K562 (cell line): ENCODE results near the gene C22orf39. TPM values are rescaled to one million over a fixed set of nuclear protein-coding genes. Genes with fewer than 3 reads are reported as not detected.

ENCODE experiments used
- GTF2F1 ChIP-seq: IDR thresholded peaks from 2 replicates; pipeline ENCODE4 v1.6.1; 2011; ENCODE audit warnings: low read depth, low read length, improper control_type of control experiment
- IRF2 ChIP-seq: sonication (generic); formaldehyde crosslinking; IDR thresholded peaks from 2 replicates; pipeline ENCODE4 v1.8.1; 2022; ENCODE audit warnings: mild to moderate bottlenecking, missing genetic modification reagents
- KDM4B ChIP-seq, 2 experiments: fragments of 450-650 bp in 1 of 2; sonication (generic) in 1 of 2; IDR thresholded peaks; 2 replicates each; pipeline ENCODE4 v1.6.1; 2016 to 2017; ENCODE audit warnings: borderline replicate concordance in 2 of 2, antibody characterized with exemption in 1 of 2, low read depth in 1 of 2, mild to moderate bottlenecking in 1 of 2
- KLF16 ChIP-seq: IDR thresholded peaks from 2 replicates; pipeline ENCODE4 v1.6.1; 2016; ENCODE audit warnings: antibody characterized with exemption
- NCOA4 ChIP-seq: fragments of 450-650 bp; IDR thresholded peaks from 2 replicates; pipeline ENCODE4 v1.6.1; 2018; ENCODE audit warnings: mild to moderate bottlenecking; ENCODE audit not compliant: partially characterized antibody
- PHF8 ChIP-seq: fragments of 200-600 bp; sonication (generic); IDR thresholded peaks from 2 replicates; pipeline ENCODE4 v1.6.1; 2012; ENCODE audit warnings: mixed run types, mild to moderate bottlenecking, inconsistent platforms, low read length, moderate library complexity, borderline replicate concordance
- TEAD1 ChIP-seq, 2 experiments: fragments of 450-650 bp in 1 of 2; sonication (generic) in 1 of 2; formaldehyde crosslinking; IDR thresholded peaks; 2 replicates each; pipeline versions ENCODE4 v1.4.0 to v1.8.0; 2020 to 2022; ENCODE audit warnings: mild to moderate bottlenecking in 2 of 2, missing genetic modification reagents in 1 of 2
- USF1 ChIP-seq: sonication (generic); formaldehyde crosslinking; IDR thresholded peaks from 2 replicates; pipeline ENCODE4 v1.9.0; 2022; ENCODE audit warnings: mild to moderate bottlenecking, missing genetic modification reagents
- ZBED1 ChIP-seq: IDR thresholded peaks from 2 replicates; pipeline ENCODE4 v1.6.1; 2014
- ZNF609 ChIP-seq: sonication (generic); formaldehyde crosslinking; IDR thresholded peaks from 2 replicates; pipeline ENCODE4 v1.8.1; 2023; ENCODE audit warnings: missing genetic modification reagents, mild to moderate bottlenecking, borderline replicate concordance
- polyA plus RNA-seq, 8 experiments: library from polyadenylated mRNA; depleted of rRNA in 4 of 8; stranded (reverse) in 5 of 8; unstranded in 3 of 8; fragments of >200 nt; fragmentation: Nextera tagmentation in 2 of 8; fragmentation: Illumina TruSeq in 1 of 8; extraction: Ambion mirVana in 2 of 8; extraction: Trizol in 1 of 8; gene quantifications; 2 replicates each; pipeline versions ENCODE4 v1.2.1 to v1.2.3, GENCODE V29; 2011 to 2014; ENCODE audit warnings: inconsistent platforms in 1 of 8, missing spikeins in 1 of 8
- total RNA-seq, 7 experiments: library from RNA; depleted of rRNA in 6 of 7; stranded (reverse); fragments of >200 nt in 6 of 7; fragmentation: Illumina TruSeq in 2 of 7; extraction: Trizol in 2 of 7; gene quantifications; 2 replicates each; pipeline versions ENCODE4 v1.2.1 to v1.2.3, GENCODE V29; 2011 to 2021; ENCODE audit warnings: low replicate concordance in 1 of 7
- TF ChIP-seq, protein P1 (sequence below): fragments of 200-600 bp; sonication (generic); IDR thresholded peaks from one replicate; pipeline ENCODE4 v1.6.1; 2012; ENCODE audit warnings: mild to moderate bottlenecking, low read depth, low read length, inconsistent platforms

Gene C22orf39
- total and polyA plus RNA-seq, 9 of the 15 experiments (the other 6 are each of a cell fraction or from before 2014, with no cell fraction given): 20.4 to 139 (median 66.8) TPM

DNA sequence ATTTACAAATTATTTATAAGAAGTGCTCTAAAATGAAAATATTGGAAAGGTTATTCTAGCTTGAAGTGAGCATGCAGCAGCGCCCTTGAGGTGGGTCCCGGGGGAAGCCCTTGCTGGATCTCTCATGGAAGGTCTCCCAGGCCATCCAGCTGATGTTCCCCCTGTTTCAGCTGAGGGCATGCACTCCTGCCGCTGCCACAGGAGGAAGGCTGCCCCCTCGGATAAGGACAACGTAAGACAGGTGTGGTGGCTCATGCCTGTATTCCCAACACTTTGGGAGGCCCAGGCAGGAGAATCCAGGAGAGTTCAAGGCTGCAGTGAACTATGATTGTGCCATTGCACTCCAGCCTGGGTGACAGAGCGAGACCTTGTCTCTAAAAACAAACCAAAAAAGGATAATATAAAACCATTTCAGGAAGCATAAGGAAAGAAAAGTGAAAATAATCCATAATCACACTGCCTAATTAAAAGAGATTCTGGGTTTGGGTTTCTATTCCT, 47.2 kb upstream of the C22orf39 start (continued):
- TF ChIP-seq ZNF609 (CRISPR knock-in tag) (no peak), USF1 (CRISPR knock-in tag) (peak; percentile 40; the same call in 1 of the 2 replicates), TEAD1 (CRISPR knock-in tag; IDR thresholded peaks at IDR 0.05) (peak in 1 of 2 experiments; percentile 52; a peak in 1 of 4 replicates), IRF2 (0 out of 2 replicates have a peak, but pooled peaks have one; percentile 73), ZBED1 (no peak), KDM4B (IDR thresholded peaks at IDR 0.05; ENCODE audit: borderline replicate concordance in 2 of 2, low read depth in 1 of 2) (no peak), NCOA4 (no peak), PHF8 (0 out of 2 replicates have a peak, but pooled peaks have one; percentile 12), GTF2F1 (no peak), KLF16 (no peak)
- TF ChIP-seq, protein P1, sequence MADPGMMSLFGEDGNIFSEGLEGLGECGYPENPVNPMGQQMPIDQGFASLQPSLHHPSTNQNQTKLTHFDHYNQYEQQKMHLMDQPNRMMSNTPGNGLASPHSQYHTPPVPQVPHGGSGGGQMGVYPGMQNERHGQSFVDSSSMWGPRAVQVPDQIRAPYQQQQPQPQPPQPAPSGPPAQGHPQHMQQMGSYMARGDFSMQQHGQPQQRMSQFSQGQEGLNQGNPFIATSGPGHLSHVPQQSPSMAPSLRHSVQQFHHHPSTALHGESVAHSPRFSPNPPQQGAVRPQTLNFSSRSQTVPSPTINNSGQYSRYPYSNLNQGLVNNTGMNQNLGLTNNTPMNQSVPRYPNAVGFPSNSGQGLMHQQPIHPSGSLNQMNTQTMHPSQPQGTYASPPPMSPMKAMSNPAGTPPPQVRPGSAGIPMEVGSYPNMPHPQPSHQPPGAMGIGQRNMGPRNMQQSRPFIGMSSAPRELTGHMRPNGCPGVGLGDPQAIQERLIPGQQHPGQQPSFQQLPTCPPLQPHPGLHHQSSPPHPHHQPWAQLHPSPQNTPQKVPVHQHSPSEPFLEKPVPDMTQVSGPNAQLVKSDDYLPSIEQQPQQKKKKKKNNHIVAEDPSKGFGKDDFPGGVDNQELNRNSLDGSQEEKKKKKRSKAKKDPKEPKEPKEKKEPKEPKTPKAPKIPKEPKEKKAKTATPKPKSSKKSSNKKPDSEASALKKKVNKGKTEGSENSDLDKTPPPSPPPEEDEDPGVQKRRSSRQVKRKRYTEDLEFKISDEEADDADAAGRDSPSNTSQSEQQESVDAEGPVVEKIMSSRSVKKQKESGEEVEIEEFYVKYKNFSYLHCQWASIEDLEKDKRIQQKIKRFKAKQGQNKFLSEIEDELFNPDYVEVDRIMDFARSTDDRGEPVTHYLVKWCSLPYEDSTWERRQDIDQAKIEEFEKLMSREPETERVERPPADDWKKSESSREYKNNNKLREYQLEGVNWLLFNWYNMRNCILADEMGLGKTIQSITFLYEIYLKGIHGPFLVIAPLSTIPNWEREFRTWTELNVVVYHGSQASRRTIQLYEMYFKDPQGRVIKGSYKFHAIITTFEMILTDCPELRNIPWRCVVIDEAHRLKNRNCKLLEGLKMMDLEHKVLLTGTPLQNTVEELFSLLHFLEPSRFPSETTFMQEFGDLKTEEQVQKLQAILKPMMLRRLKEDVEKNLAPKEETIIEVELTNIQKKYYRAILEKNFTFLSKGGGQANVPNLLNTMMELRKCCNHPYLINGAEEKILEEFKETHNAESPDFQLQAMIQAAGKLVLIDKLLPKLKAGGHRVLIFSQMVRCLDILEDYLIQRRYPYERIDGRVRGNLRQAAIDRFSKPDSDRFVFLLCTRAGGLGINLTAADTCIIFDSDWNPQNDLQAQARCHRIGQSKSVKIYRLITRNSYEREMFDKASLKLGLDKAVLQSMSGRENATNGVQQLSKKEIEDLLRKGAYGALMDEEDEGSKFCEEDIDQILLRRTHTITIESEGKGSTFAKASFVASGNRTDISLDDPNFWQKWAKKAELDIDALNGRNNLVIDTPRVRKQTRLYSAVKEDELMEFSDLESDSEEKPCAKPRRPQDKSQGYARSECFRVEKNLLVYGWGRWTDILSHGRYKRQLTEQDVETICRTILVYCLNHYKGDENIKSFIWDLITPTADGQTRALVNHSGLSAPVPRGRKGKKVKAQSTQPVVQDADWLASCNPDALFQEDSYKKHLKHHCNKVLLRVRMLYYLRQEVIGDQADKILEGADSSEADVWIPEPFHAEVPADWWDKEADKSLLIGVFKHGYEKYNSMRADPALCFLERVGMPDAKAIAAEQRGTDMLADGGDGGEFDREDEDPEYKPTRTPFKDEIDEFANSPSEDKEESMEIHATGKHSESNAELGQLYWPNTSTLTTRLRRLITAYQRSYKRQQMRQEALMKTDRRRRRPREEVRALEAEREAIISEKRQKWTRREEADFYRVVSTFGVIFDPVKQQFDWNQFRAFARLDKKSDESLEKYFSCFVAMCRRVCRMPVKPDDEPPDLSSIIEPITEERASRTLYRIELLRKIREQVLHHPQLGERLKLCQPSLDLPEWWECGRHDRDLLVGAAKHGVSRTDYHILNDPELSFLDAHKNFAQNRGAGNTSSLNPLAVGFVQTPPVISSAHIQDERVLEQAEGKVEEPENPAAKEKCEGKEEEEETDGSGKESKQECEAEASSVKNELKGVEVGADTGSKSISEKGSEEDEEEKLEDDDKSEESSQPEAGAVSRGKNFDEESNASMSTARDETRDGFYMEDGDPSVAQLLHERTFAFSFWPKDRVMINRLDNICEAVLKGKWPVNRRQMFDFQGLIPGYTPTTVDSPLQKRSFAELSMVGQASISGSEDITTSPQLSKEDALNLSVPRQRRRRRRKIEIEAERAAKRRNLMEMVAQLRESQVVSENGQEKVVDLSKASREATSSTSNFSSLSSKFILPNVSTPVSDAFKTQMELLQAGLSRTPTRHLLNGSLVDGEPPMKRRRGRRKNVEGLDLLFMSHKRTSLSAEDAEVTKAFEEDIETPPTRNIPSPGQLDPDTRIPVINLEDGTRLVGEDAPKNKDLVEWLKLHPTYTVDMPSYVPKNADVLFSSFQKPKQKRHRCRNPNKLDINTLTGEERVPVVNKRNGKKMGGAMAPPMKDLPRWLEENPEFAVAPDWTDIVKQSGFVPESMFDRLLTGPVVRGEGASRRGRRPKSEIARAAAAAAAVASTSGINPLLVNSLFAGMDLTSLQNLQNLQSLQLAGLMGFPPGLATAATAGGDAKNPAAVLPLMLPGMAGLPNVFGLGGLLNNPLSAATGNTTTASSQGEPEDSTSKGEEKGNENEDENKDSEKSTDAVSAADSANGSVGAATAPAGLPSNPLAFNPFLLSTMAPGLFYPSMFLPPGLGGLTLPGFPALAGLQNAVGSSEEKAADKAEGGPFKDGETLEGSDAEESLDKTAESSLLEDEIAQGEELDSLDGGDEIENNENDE: peak; percentile 43
